Suprapubic skin (tissue), 4 donors: ENCODE data around the gene NTM. TPM values are rescaled to one million over a fixed set of nuclear protein-coding genes. Genes with fewer than 3 reads are reported as not detected.

Experiments used
- DNase-seq, 2 donors: peaks; one replicate each; pipeline ENCODE4 v3.0.0-alpha.2; 2019; ENCODE audit warnings: low spot score in 2 of 2
- H3K27ac ChIP-seq: fragments of 200-600 bp; sonication (generic); one replicate; pipeline ENCODE4 v1.5.1; 2019
- H3K27me3 ChIP-seq: fragments of 200-600 bp; sonication (generic); one replicate; pipeline ENCODE4 v1.5.1; 2019
- H3K36me3 ChIP-seq: fragments of 200-600 bp; sonication (generic); one replicate; pipeline ENCODE4 v1.5.1; 2019
- H3K4me1 ChIP-seq: fragments of 200-600 bp; sonication (generic); one replicate; pipeline ENCODE4 v1.5.1; 2019
- H3K4me3 ChIP-seq: fragments of 200-600 bp; sonication (generic); one replicate; pipeline ENCODE4 v1.5.1; 2019; ENCODE audit warnings: mild to moderate bottlenecking
- H3K9me3 ChIP-seq: fragments of 200-600 bp; sonication (generic); one replicate; pipeline ENCODE4 v1.5.1; 2019
- CTCF ChIP-seq, 2 donors: fragments of 200-600 bp in 1 of 2; fragments of 450-650 bp in 1 of 2; sonication (generic) in 1 of 2; IDR thresholded peaks; one replicate each; pipeline ENCODE4 v1.5.1; 2016 to 2019; ENCODE audit warnings: antibody characterized with exemption in 2 of 2, mild to moderate bottlenecking in 1 of 2, moderate library complexity in 1 of 2
- EP300 ChIP-seq: sonication (generic); formaldehyde crosslinking; IDR thresholded peaks from one replicate; pipeline ENCODE4 v1.6.1; 2017; ENCODE audit warnings: antibody characterized with exemption
- POLR2A ChIP-seq, 2 donors: fragments of 450-650 bp; IDR thresholded peaks; one replicate each; pipeline ENCODE4 v1.6.1; 2017; ENCODE audit warnings: antibody characterized with exemption in 2 of 2, mild to moderate bottlenecking in 2 of 2, moderate library complexity in 2 of 2
- POLR2AphosphoS5 ChIP-seq, 3 donors: sonication (generic); formaldehyde crosslinking; IDR thresholded peaks; one replicate each; pipeline ENCODE4 v1.6.1; 2017; ENCODE audit warnings: antibody characterized with exemption in 3 of 3
- WGBS: methylation state at CpG from one replicate; pipeline ENCODE4 v1.1.5; 2018; 5-methylcytosine and 5-hydroxymethylcytosine counted together
- total RNA-seq, 4 donors: library from RNA; depleted of rRNA; stranded (reverse); fragments of >200 nt; gene quantifications; one replicate each; pipeline ENCODE4 v1.1.0, GENCODE V29; 2016

Gene NTM
- total RNA-seq, 4 donors from 2014 or later: 0.19 to 19.1 (median 2.1) TPM

DNA sequence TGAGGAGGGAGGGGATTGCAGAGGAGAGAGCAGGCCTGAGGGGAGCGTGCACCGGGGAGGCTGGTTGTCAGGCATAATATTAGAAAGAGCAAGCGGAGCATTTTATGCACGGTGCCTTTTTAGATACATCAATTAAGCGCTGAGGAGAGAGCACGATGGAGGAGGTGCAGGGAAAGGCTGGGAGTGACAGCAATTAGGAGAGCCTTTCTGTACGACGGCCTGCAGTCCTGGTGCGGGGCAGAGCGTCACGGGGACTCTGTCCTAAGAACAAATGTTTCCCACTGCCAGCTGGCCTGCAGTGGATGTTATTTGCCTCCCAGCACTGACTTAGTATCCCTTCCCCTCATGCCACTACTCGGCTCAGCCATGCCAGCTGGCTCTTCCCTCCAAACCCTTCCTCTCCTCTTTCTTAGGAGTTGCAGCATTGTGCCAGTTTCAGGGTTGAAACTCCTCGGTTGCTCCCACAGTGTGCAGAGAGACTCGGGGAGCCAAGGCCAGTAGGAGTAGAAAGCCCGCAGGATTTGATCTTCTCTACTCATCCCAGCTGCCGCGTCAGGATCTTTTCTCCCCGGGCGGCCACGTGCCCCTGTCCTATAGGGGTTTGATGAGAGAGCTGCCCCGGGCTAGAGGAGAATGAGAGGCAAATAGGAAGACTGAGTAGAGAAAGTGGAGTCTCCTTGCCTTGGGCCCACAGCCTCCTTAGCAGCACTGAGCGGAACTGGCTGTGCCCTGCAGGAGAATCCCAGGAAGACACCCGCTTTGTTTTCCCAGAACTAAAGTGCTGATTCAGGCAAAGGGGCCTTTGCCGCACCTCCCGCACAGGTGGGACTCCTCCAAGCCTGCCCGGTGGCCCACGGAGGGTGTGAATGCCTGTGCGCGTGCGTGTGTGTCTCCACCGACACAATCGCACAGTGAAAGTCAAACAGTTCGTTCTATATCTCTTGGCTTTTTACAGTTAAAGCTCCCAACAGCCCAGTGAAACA lies 875.3 kb downstream of the NTM start:
- Histone ChIP-seq H3K27me3 (no peaks in the 10 kb centered on the region), H3K36me3 (no peaks in the 10 kb centered on the region), H3K4me3 (no peak overlapping the region), H3K4me1 (no peaks in the 10 kb centered on the region), H3K27ac (no peak overlapping the region), H3K9me3 (no peaks in the 10 kb centered on the region)
- TF ChIP-seq EP300 (no peak), POLR2AphosphoS5 (IDR thresholded peaks at IDR 0.05) (no peak), CTCF (IDR thresholded peaks at IDR 0.05) (no peak), POLR2A (IDR thresholded peaks at IDR 0.05) (no peak)
- DNase-seq: no peak
- WGBS: 69% methylated on average over 33 of the region's 33 CpGs

GRCh38 chr11:132248580-132248979 lies 878.2 kb downstream of the NTM start:
- TF ChIP-seq CTCF (IDR thresholded peaks at IDR 0.05) (no peak), POLR2A (IDR thresholded peaks at IDR 0.05) (no peak), POLR2AphosphoS5 (IDR thresholded peaks at IDR 0.05) (no peak), EP300 (no peak)
- Histone ChIP-seq H3K9me3 (no peaks in the 10 kb centered on the region), H3K27me3 (no peaks in the 10 kb centered on the region), H3K4me3 (no peak overlapping the region), H3K36me3 (no peaks in the 10 kb centered on the region), H3K27ac (no peak overlapping the region), H3K4me1 (no peaks in the 10 kb centered on the region)
- no peak for DNase-seq
- 79% methylated on average over 6 of the region's 6 CpGs for WGBS

DNA sequence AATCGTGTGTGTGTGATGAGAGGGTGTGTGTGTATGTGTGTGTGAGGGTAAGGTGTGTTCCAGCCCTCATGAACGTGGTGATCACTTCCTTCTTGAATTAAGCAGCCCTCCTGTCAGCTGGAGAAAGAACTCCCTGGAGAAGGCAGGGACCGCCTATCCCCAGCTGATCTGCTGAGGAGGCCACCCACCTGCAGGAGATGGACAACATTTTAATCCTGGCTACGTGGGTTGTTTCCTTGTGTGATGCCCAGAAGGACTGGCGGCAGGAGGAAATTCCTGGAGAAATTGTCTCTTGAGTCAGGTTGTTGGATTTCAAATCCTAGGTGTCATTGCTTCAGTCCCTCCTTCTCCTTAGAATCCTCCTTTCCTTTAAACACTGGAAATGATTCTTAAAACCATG lies 878.8 kb downstream of the NTM start:
- TF ChIP-seq POLR2A (IDR thresholded peaks at IDR 0.05): no peak
- TF ChIP-seq POLR2AphosphoS5 (IDR thresholded peaks at IDR 0.05): no peak
- no peaks in the 10 kb centered on the region for H3K4me1 ChIP-seq
- WGBS: 70% methylated on average over 5 of the region's 5 CpGs
- no peak overlapping the region for H3K4me3 ChIP-seq
- H3K36me3 ChIP-seq: no peaks in the 10 kb centered on the region
- H3K9me3 ChIP-seq: no peaks in the 10 kb centered on the region
- no peak for DNase-seq
- H3K27me3 ChIP-seq: no peaks in the 10 kb centered on the region
- no peak overlapping the region for H3K27ac ChIP-seq

- H3K4me3 ChIP-seq: no peak overlapping the region
- H3K36me3 ChIP-seq: no peaks in the 10 kb centered on the region
- H3K27me3 ChIP-seq: no peaks in the 10 kb centered on the region
- H3K9me3 ChIP-seq: no peaks in the 10 kb centered on the region
- no peak for DNase-seq
- TF ChIP-seq POLR2AphosphoS5 (IDR thresholded peaks at IDR 0.05) (no peak), POLR2A (IDR thresholded peaks at IDR 0.05) (no peak), EP300 (no peak), CTCF (IDR thresholded peaks at IDR 0.05) (no peak)
- 73% methylated on average over 1 of the region's 1 CpG for WGBS
- no peaks in the 10 kb centered on the region for H3K4me1 ChIP-seq
- no peak overlapping the region for H3K27ac ChIP-seq
These were observed 880.6 kb downstream of the NTM start for GRCh38 chr11:132251061-132251460.

DNA sequence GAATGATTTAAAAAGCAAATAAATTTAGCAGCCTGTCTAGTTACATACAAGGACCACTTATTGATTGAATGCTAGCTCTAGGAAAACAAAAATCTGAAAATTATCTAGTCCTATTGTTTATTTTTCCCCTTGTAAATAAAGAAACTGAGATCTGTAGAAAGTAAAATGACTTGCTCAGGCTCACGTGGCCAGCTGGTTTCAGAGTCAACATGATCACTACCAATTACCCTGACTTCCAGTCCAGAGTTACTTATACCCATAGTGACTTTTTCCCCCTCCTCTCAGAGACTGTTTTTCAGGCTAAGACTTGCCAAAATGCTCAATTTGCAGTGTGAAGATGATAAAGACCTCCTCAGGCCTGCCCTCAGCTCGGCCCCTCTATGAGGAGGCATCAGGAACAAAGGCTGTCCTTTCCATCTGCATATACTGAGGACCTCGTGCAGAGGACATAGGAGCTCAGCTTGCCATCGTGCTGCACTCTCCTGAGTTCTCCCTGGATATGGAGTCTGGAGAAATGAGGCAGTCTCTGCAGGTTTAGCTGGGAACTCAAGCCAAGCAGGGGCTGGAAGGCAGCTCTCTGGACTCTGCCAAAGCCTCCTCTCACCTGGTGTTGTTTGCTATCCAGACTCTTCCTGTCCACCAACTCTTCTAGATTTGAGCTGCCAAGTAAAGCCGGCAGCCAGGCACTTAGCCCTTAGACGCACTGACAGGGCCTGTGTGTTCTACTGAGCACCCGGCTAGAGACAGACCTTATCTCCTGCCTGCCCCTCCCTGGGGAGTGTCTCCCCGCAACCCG lies 883.3 kb downstream of the NTM start:
- H3K27ac ChIP-seq: no peak overlapping the region
- TF ChIP-seq POLR2A (IDR thresholded peaks at IDR 0.05) (no peak), POLR2AphosphoS5 (IDR thresholded peaks at IDR 0.05) (no peak)
- 87% methylated on average over 9 of the region's 9 CpGs for WGBS

GRCh38 chr11:132254906-132255305 lies 884.5 kb downstream of the NTM start:
- H3K9me3 ChIP-seq: peaks cover 3% of the 10 kb centered on the region
- no peak overlapping the region for H3K4me3 ChIP-seq
- H3K4me1 ChIP-seq: no peaks in the 10 kb centered on the region
- no peak overlapping the region for H3K27ac ChIP-seq
- 90% methylated on average over 1 of the region's 1 CpG for WGBS
- DNase-seq: no peak
- no peaks in the 10 kb centered on the region for H3K36me3 ChIP-seq
- no peaks in the 10 kb centered on the region for H3K27me3 ChIP-seq
- TF ChIP-seq POLR2AphosphoS5 (IDR thresholded peaks at IDR 0.05): no peak
- TF ChIP-seq CTCF (IDR thresholded peaks at IDR 0.05): no peak
- no peak for TF ChIP-seq POLR2A (IDR thresholded peaks at IDR 0.05)
- TF ChIP-seq EP300: no peak

More for the DNA sequence above, 883.3 kb downstream of the NTM start:
- Histone ChIP-seq H3K27me3 (no peaks in the 10 kb centered on the region), H3K9me3 (peaks cover 3% of the 10 kb centered on the region), H3K36me3 (no peaks in the 10 kb centered on the region), H3K4me1 (no peaks in the 10 kb centered on the region), H3K4me3 (no peak overlapping the region)
- DNase-seq: no peak
